ENCODE data around the gene TTLL10.

TTLL10 gene

GRCh38 chr1:1241588-1242219 is 68.0 kb downstream of the TTLL10 start:
- WGBS, 2 experiments (ENCODE audit: insufficient coverage in 2 of 2), result 89 to 92% methylated on average over 23 to 26 of the region's 26 CpGs

GRCh38 chr1:1242461-1243265 is 69.0 kb downstream of the TTLL10 start:
- peaks cover 6% of the 10 kb centered on the region for H3K4me1 ChIP-seq (ENCODE audit: control insufficient read depth, insufficient read depth, low read length, poor library complexity, severe bottlenecking)
- peaks cover 3% of the 10 kb centered on the region for H3K36me3 ChIP-seq (ENCODE audit: control insufficient read depth, insufficient read depth, low read length)
- 94% methylated on average over 30 to 36 of the region's 41 CpGs for WGBS, 2 experiments (ENCODE audit: insufficient coverage in 2 of 2)
- no peak overlapping the region for H3K27ac ChIP-seq (ENCODE audit: low read depth, low read length, severe bottlenecking)
- H3K4me3 ChIP-seq (ENCODE audit: extremely low read depth, insufficient read depth, low read length, poor library complexity, severe bottlenecking), result no peak overlapping the region
- H3K9me3 ChIP-seq (ENCODE audit: control insufficient read depth, low read length), result no peaks in the 10 kb centered on the region

More at GRCh38 chr1:1241588-1242219, 68.0 kb downstream of the TTLL10 start:
- H3K27ac ChIP-seq (ENCODE audit: low read depth, low read length, severe bottlenecking), result no peak overlapping the region
- H3K9me3 ChIP-seq (ENCODE audit: control insufficient read depth, low read length), result no peaks in the 10 kb centered on the region
- H3K4me1 ChIP-seq (ENCODE audit: control insufficient read depth, insufficient read depth, low read length, poor library complexity, severe bottlenecking), result peaks cover 13% of the 10 kb centered on the region
- no peak overlapping the region for H3K4me3 ChIP-seq (ENCODE audit: extremely low read depth, insufficient read depth, low read length, poor library complexity, severe bottlenecking)
- peaks cover 3% of the 10 kb centered on the region for H3K36me3 ChIP-seq (ENCODE audit: control insufficient read depth, insufficient read depth, low read length)

GRCh38 chr1:1243266-1243660 is 69.6 kb downstream of the TTLL10 start:
- no peak overlapping the region for H3K27ac ChIP-seq (ENCODE audit: low read depth, low read length, severe bottlenecking)
- H3K4me3 ChIP-seq (ENCODE audit: extremely low read depth, insufficient read depth, low read length, poor library complexity, severe bottlenecking), result no peak overlapping the region
- WGBS, 2 experiments (ENCODE audit: insufficient coverage in 2 of 2), result 95 to 96% methylated on average over 21 to 22 of the region's 23 CpGs
- H3K4me1 ChIP-seq (ENCODE audit: control insufficient read depth, insufficient read depth, low read length, poor library complexity, severe bottlenecking), result peaks cover 4% of the 10 kb centered on the region
- H3K9me3 ChIP-seq (ENCODE audit: control insufficient read depth, low read length), result no peaks in the 10 kb centered on the region
- H3K36me3 ChIP-seq (ENCODE audit: control insufficient read depth, insufficient read depth, low read length), result peaks cover 3% of the 10 kb centered on the region

GRCh38 chr1:1243807-1244191 is 70.1 kb downstream of the TTLL10 start:
- WGBS, 2 experiments (ENCODE audit: insufficient coverage in 2 of 2), result 81 to 87% methylated on average over 18 to 23 of the region's 23 CpGs
- H3K36me3 ChIP-seq (ENCODE audit: control insufficient read depth, insufficient read depth, low read length), result peaks cover 3% of the 10 kb centered on the region
- H3K27ac ChIP-seq (ENCODE audit: low read depth, low read length, severe bottlenecking), result no peak overlapping the region
- H3K4me3 ChIP-seq (ENCODE audit: extremely low read depth, insufficient read depth, low read length, poor library complexity, severe bottlenecking), result no peak overlapping the region
- peaks cover 4% of the 10 kb centered on the region for H3K4me1 ChIP-seq (ENCODE audit: control insufficient read depth, insufficient read depth, low read length, poor library complexity, severe bottlenecking)
- no peaks in the 10 kb centered on the region for H3K9me3 ChIP-seq (ENCODE audit: control insufficient read depth, low read length)

GRCh38 chr1:1244192-1244811 is 70.6 kb downstream of the TTLL10 start:
- H3K4me3 ChIP-seq (ENCODE audit: extremely low read depth, insufficient read depth, low read length, poor library complexity, severe bottlenecking), result no peak overlapping the region
- H3K27ac ChIP-seq (ENCODE audit: low read depth, low read length, severe bottlenecking), result no peak overlapping the region
- H3K36me3 ChIP-seq (ENCODE audit: control insufficient read depth, insufficient read depth, low read length), result peaks cover 3% of the 10 kb centered on the region
- 85 to 91% methylated on average over 20 to 30 of the region's 30 CpGs for WGBS, 2 experiments (ENCODE audit: insufficient coverage in 2 of 2)
- no peaks in the 10 kb centered on the region for H3K9me3 ChIP-seq (ENCODE audit: control insufficient read depth, low read length)
- H3K4me1 ChIP-seq (ENCODE audit: control insufficient read depth, insufficient read depth, low read length, poor library complexity, severe bottlenecking), result peaks cover 4% of the 10 kb centered on the region

- no peak overlapping the region for H3K4me3 ChIP-seq (ENCODE audit: extremely low read depth, insufficient read depth, low read length, poor library complexity, severe bottlenecking)
- H3K36me3 ChIP-seq (ENCODE audit: control insufficient read depth, insufficient read depth, low read length), result peaks cover 3% of the 10 kb centered on the region
- H3K27ac ChIP-seq (ENCODE audit: low read depth, low read length, severe bottlenecking), result no peak overlapping the region
- no peaks in the 10 kb centered on the region for H3K9me3 ChIP-seq (ENCODE audit: control insufficient read depth, low read length)
- no peaks in the 10 kb centered on the region for H3K4me1 ChIP-seq (ENCODE audit: control insufficient read depth, insufficient read depth, low read length, poor library complexity, severe bottlenecking)
- WGBS, 2 experiments (ENCODE audit: insufficient coverage in 2 of 2), result 91 to 94% methylated on average over 17 to 21 of the region's 23 CpGs
Measured at GRCh38 chr1:1245178-1245816, 71.6 kb downstream of the TTLL10 start.

GRCh38 chr1:1245817-1246576 is 72.3 kb downstream of the TTLL10 start:
- Histone ChIP-seq H3K36me3 (ENCODE audit: control insufficient read depth, insufficient read depth, low read length) (peaks cover 7% of the 10 kb centered on the region), H3K27ac (ENCODE audit: low read depth, low read length, severe bottlenecking) (no peak overlapping the region), H3K9me3 (ENCODE audit: control insufficient read depth, low read length) (no peaks in the 10 kb centered on the region), H3K4me3 (ENCODE audit: extremely low read depth, insufficient read depth, low read length, poor library complexity, severe bottlenecking) (no peak overlapping the region), H3K4me1 (ENCODE audit: control insufficient read depth, insufficient read depth, low read length, poor library complexity, severe bottlenecking) (peaks cover 6% of the 10 kb centered on the region)
- WGBS, 2 experiments (ENCODE audit: insufficient coverage in 2 of 2), result 48 to 54% methylated on average over 39 to 40 of the region's 45 CpGs

- WGBS, 2 experiments (ENCODE audit: insufficient coverage in 2 of 2), result 12 to 18% methylated on average over 51 to 62 of the region's 74 CpGs
- no peak within 1 kb of the TSS for H3K4me3 ChIP-seq (ENCODE audit: extremely low read depth, insufficient read depth, low read length, poor library complexity, severe bottlenecking)
Measured at GRCh38 chr1:1246577-1247340, 73.1 kb downstream of the TTLL10 start, which contains the start of gene C1QTNF12. TSS of gene C1QTNF12 (minus strand) at chr1:1246722. CDS start at chr1:1246690, 32 bp downstream.

GRCh38 chr1:1247341-1247913 is 73.7 kb downstream of the TTLL10 start:
- Histone ChIP-seq H3K36me3 (ENCODE audit: control insufficient read depth, insufficient read depth, low read length) (peaks cover 15% of the 10 kb centered on the region), H3K4me3 (ENCODE audit: extremely low read depth, insufficient read depth, low read length, poor library complexity, severe bottlenecking) (no peak overlapping the region), H3K4me1 (ENCODE audit: control insufficient read depth, insufficient read depth, low read length, poor library complexity, severe bottlenecking) (peaks cover 8% of the 10 kb centered on the region), H3K27ac (ENCODE audit: low read depth, low read length, severe bottlenecking) (no peak overlapping the region), H3K9me3 (ENCODE audit: control insufficient read depth, low read length) (no peaks in the 10 kb centered on the region)
- WGBS, 2 experiments (ENCODE audit: insufficient coverage in 2 of 2), result 81 to 82% methylated on average over 19 to 20 of the region's 25 CpGs

More at GRCh38 chr1:1246577-1247340, 73.1 kb downstream of the TTLL10 start, which contains the start of gene C1QTNF12:
- Histone ChIP-seq H3K27ac (ENCODE audit: low read depth, low read length, severe bottlenecking) (no peak within 1 kb of the TSS), H3K4me1 (ENCODE audit: control insufficient read depth, insufficient read depth, low read length, poor library complexity, severe bottlenecking) (peaks cover 8% of the 10 kb centered on the region), H3K36me3 (ENCODE audit: control insufficient read depth, insufficient read depth, low read length) (peaks cover 8% of the 10 kb centered on the region), H3K9me3 (ENCODE audit: control insufficient read depth, low read length) (no peaks in the 10 kb centered on the region)

Data from mesodermal cell (in vitro differentiated cells).